ENCODE results near the gene NABP2.
A peak's percentile ranks its signal among the peaks of the same experiment; 100 is the strongest.
"Not testable (repeated sequence)": the region's sequence is repeated elsewhere in the genome, so short reads cannot be mapped to it uniquely, and the experiment has no call there.

The NABP2 gene

DNA sequence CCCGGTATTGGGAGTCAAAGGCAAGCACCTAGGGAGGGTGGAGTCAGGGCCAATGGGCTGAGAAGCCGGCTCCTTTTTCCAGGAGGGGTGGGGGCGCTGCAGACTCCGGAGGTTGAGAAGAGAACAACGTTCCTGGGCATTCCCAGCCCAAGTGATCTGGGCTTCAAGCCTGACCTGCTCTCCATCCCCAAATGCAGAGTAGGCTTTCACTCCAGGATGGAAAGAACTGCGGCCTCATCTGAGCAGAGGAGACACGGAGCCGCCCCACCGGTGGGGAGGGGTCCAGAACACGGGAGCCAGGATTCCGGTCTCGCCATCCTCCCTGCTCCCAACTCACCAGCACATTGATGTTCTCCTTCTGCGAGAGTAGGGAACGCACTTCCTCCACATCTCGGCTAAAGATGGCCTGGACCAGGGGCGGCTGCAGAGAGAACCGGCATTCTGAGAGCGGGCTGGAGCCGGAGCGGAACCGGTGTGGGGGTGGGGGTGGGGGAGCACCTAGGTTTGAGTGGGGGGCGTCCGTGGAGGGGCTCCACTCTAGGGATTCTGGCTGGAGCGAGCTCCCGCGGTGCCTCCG, 33.4 kb downstream of the NABP2 start:
- H3K27ac ChIP-seq, result peak overlapping the region; percentile 44 to 88 (median 87); a peak in 21 of 22 replicates

DNA sequence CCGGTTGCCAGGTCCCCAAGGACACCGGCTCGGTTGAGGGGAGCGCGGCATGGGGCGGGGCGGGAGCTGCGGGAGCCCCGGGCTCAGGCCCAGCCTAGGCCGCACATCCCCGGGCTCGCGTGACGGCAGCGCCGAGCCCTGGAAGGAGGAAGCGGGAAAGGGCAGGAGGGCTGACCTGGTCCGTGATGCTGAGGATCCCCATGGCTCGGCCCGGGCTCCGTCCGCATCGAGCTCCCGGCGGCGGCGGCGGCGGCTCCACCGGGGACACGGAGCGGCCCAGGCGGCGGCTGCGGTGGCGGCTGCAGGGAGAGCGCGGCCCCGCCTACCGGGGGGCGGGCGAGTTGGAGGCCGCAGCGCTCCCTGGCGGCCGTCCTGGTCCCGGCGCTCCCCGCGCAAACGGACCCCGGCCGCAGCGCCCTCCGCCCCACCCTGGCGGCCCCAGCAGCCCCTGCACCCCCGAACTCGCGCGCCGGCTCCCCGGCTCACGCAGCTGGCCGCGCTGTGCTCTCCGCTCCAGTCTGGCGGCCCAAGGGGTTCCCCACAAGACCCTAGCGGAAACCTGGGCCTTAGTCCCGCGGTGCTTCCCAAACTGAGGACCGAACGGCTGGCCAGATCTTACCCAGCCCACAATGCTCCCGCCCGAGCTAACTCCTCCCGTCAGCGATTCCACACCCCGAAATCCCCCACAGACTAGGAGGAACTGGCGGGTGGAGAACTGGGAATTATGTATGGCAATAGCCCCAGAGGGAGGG, 34.1 kb downstream of the NABP2 start, which contains the start of gene ANKRD52:
ANKRD52 (minus strand) TSS at position 317 of the 752 bp plus-strand sequence; CDS start at position 202, 115 bp downstream.
- peak within 1 kb of the TSS; percentile 73 to 95 (median 83) for H3K4me3 ChIP-seq
- peaks cover 18 to 26% (median 24%) of the 10 kb centered on the region in 10 experiments for H3K4me1 ChIP-seq
- no peaks in the 10 kb centered on the region for H3K9me3 ChIP-seq (replicated peaks in 1 of 11)
- TF ChIP-seq Cebpa-rat (IDR thresholded peaks at IDR 0.05), result no peak
- peaks cover 0 to 8% (median 0%) of the 10 kb centered on the region in 11 experiments; a peak in 6 of 22 replicates for H3K27me3 ChIP-seq
- peaks cover 32 to 40% (median 38%) of the 10 kb centered on the region in 11 experiments for H3K36me3 ChIP-seq
- H3K9ac ChIP-seq, result peak within 1 kb of the TSS; percentile 83 to 97 (median 93)
- H4K20me1 ChIP-seq, result peaks cover 0 to 37% (median 22%) of the 10 kb centered on the region in 11 experiments; a peak in 16 of 22 replicates
- H3K4me2 ChIP-seq, result peak within 1 kb of the TSS; percentile 81 to 96 (median 94)
- peak within 1 kb of the TSS; percentile 44 to 88 (median 87); a peak in 21 of 22 replicates for H3K27ac ChIP-seq

More for the DNA sequence above, 33.4 kb downstream of the NABP2 start:
- Histone ChIP-seq H3K36me3 (peaks cover 38 to 47% (median 45%) of the 10 kb centered on the region in 11 experiments), H3K4me3 (peak overlapping the region; percentile 73 to 95 (median 83)), H3K9me3 (replicated peaks in 1 of 11) (no peaks in the 10 kb centered on the region), H3K27me3 (peaks cover 0 to 8% (median 0%) of the 10 kb centered on the region in 11 experiments; a peak in 6 of 22 replicates), H3K4me2 (peak overlapping the region; percentile 81 to 96 (median 94)), H3K4me1 (peaks cover 18 to 26% (median 24%) of the 10 kb centered on the region in 10 experiments), H3K9ac (peak overlapping the region; percentile 83 to 97 (median 93)), H4K20me1 (peaks cover 0 to 43% (median 24%) of the 10 kb centered on the region in 11 experiments; a peak in 16 of 22 replicates)
- no peak for TF ChIP-seq Cebpa-rat (IDR thresholded peaks at IDR 0.05)

DNA sequence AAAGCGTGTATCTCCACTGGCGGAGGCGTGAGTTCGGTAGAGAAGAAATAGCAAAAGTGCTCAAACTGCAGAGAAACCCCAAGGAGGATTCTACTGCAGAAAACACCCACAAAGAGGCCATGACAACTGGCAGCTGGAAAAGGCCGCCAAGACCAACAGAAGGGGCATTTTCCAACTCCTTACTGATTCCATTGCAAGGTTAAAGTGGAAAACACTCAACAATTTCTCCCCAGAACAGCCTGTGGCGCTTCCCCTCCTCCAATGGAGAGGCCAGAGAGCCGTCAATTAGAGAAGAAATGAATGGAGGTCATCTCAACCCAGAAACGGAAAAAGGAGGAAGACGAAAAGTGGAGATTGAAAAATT, 34.7 kb downstream of the NABP2 start:
- Histone ChIP-seq H3K27ac (peak overlapping the region; percentile 44 to 88 (median 87); a peak in 20 of 22 replicates), H3K4me1 (peaks cover 18 to 26% (median 24%) of the 10 kb centered on the region in 10 experiments), H3K4me3 (peak overlapping the region; percentile 73 to 95 (median 83)), H3K36me3 (peaks cover 26 to 35% (median 33%) of the 10 kb centered on the region in 11 experiments), H3K9ac (peak overlapping the region; percentile 83 to 97 (median 93)), H4K20me1 (peaks cover 0 to 31% (median 22%) of the 10 kb centered on the region in 11 experiments; a peak in 16 of 22 replicates), H3K4me2 (peak overlapping the region; percentile 75 to 96 (median 93)), H3K9me3 (replicated peaks in 1 of 11) (no peaks in the 10 kb centered on the region), H3K27me3 (peaks cover 0 to 8% (median 0%) of the 10 kb centered on the region in 11 experiments; a peak in 6 of 22 replicates)
- TF ChIP-seq Cebpa-rat (IDR thresholded peaks at IDR 0.05), result no peak

DNA sequence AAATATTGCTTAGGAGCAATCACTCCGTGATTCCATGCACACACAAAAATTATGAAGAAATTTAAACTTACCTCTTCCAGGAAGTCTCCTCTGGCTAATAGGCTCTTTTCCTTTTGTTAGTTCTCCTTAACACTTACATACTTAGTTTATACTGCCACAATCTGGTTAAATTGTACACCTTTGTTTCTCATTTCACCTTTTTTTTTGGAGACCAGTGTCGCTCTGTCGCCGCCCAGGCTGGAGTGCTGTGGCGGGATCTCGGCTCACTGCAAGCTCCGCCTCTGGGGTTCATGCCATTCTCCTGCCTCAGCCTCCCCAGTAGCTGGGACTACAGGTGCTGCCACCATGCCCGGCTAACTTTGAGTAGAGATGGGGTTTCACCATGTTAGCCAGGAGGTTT, 36.2 kb downstream of the NABP2 start:
- no peak for TF ChIP-seq Cebpa-rat (IDR thresholded peaks at IDR 0.05)
- Histone ChIP-seq H3K36me3 (peaks cover 11 to 19% (median 17%) of the 10 kb centered on the region in 11 experiments), H3K4me2 (no peak overlapping the region), H3K4me3 (no peak overlapping the region), H3K9me3 (replicated peaks in 1 of 11) (no peaks in the 10 kb centered on the region), H4K20me1 (peaks cover 0 to 23% (median 21%) of the 10 kb centered on the region in 11 experiments; a peak in 16 of 22 replicates), H3K27ac (no peak overlapping the region), H3K4me1 (peaks cover 18 to 26% (median 24%) of the 10 kb centered on the region in 10 experiments), H3K27me3 (peaks cover 0 to 8% (median 0%) of the 10 kb centered on the region in 11 experiments; a peak in 6 of 22 replicates), H3K9ac (no peak overlapping the region)

DNA sequence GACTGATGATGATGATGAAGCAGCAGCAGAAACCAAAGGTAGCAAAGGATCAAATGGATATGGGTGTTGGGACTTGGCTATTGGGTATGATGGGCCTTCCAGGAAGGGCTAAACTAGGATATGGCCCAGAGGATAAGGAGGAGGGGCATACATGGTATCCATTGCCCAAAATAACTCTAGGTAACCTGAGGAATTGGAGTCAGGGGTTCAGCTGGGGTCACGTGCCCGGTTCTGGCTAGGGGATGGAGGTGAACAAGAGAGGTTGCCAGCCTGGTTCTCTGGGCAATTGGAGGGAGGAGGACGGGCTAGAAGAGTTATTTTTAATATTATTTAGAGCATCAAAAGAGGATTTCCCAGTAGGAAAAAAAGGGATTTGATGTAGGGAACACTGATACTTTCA, 36.8 kb downstream of the NABP2 start:
- Histone ChIP-seq H3K9ac (no peak overlapping the region), H3K27ac (no peak overlapping the region), H3K4me3 (no peak overlapping the region)

DNA sequence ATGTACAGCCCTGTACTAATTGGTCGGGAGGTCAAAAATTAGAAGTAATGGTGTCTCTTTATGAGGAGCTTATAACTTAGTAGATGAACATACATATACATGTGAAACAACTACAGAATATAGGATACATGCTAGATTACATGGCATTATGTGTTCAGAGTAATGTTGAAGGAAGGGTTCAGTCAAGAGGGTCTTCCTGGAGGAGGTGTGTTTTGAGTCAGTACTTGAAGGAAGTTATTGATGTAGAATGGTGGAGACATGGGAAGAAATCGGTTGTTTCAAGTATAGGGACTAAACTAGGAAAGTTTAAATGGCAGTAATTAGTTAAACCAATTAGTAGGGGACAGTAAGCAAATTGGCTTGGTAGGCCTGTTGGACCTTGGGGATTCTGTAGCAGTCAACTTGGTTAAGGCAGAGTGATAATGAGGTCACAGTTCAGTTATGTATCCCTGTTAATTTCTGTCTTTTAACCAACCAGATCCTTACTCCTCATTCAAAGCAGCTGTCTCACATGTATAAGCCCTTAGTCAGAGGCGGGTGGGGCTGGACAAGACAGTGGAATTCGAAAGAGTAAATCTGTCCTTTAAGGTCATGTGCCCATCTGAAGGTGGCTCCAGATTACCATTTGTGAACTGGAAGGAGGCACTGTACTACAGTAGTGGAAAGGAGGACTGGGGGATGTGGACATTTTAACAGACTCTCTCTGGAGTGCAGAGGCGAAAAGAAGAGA, 37.5 kb downstream of the NABP2 start:
- no peak overlapping the region for H3K9ac ChIP-seq
- H3K4me3 ChIP-seq, result no peak overlapping the region
- no peak for TF ChIP-seq Cebpa-rat (IDR thresholded peaks at IDR 0.05)
- no peak overlapping the region for H3K27ac ChIP-seq
- H3K4me2 ChIP-seq, result no peak overlapping the region
- H4K20me1 ChIP-seq, result peaks cover 0 to 11% (median 9%) of the 10 kb centered on the region in 11 experiments; a peak in 16 of 22 replicates
- peaks cover 0 to 8% (median 0%) of the 10 kb centered on the region in 11 experiments; a peak in 6 of 22 replicates for H3K27me3 ChIP-seq
- H3K9me3 ChIP-seq (replicated peaks in 1 of 11), result no peaks in the 10 kb centered on the region
- peaks cover 17 to 30% (median 25%) of the 10 kb centered on the region in 10 experiments for H3K4me1 ChIP-seq
- H3K36me3 ChIP-seq, result peaks cover 0 to 6% (median 4%) of the 10 kb centered on the region in 11 experiments; a peak in 15 of 22 replicates

More for the DNA sequence above, 36.8 kb downstream of the NABP2 start:
- peaks cover 0 to 8% (median 0%) of the 10 kb centered on the region in 11 experiments; a peak in 6 of 22 replicates for H3K27me3 ChIP-seq
- H3K9me3 ChIP-seq (replicated peaks in 1 of 11), result no peaks in the 10 kb centered on the region
- H3K4me2 ChIP-seq, result no peak overlapping the region
- H3K4me1 ChIP-seq, result peaks cover 18 to 31% (median 27%) of the 10 kb centered on the region in 10 experiments
- peaks cover 5 to 13% (median 12%) of the 10 kb centered on the region in 11 experiments; a peak in 21 of 22 replicates for H3K36me3 ChIP-seq
- no peak for TF ChIP-seq Cebpa-rat (IDR thresholded peaks at IDR 0.05)
- H4K20me1 ChIP-seq, result peaks cover 0 to 18% (median 16%) of the 10 kb centered on the region in 11 experiments; a peak in 16 of 22 replicates

DNA sequence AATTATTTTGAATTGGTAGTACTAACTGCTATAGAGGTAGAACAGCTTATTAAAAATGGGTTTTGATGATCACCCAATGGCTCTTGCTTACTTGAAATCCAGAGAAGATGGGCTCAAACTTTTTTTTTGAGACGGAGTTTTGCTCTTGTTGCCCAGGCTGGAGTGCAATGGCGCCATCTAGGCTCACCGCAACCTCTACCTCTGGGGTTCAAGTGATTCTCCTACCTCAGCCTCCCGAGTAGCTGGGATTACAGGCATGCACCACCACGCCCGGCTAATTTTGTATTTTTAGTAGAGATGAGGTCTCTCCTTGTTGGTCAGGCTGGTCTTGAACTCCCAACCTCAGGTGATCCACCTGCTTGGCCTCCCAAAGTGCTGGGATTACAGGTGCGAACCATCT, 38.8 kb downstream of the NABP2 start:
- H3K9me3 ChIP-seq (replicated peaks in 1 of 11), result not testable (repeated sequence)

DNA sequence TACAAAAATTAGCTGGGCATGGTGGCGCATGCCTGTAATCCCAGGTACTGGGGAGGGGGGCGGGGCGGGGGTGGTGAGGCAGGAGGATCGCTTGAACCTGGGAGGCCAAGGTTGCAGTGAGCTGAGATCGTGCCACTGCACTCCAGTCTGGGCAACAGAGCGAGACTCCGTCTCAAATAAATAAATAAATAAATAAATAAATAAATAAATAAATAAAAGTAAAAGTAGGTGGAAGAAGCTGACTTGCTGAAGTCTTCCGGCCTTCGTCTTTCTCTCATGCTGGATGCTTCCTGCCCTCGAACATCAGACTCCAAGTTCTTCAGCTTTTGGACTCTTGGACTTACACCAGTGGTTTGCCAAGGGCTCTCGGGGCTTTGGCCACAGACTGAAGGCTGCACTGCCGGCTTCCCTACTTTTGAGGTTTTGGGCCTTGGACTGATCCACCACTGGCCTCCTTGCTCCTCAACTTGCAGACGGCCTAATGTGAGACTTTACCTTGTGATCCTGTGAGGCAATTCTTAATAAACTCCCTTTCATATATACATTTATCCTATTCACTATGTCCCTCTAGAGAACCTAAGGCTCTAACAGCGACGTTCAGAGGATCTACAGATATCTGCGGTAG, 42.0 kb downstream of the NABP2 start:
- not testable (repeated sequence) for H3K27me3 ChIP-seq; H3K9me3 ChIP-seq (replicated peaks in 1 of 11)
- Histone ChIP-seq H3K4me3 (peak overlapping the region; percentile 64 to 79 (median 69)), H3K36me3 (peaks cover 16 to 32% (median 25%) of the 10 kb centered on the region in 11 experiments), H3K4me1 (peaks cover 14 to 23% (median 19%) of the 10 kb centered on the region in 10 experiments; a peak in 19 of 20 replicates), H3K27ac (peak overlapping the region in 10 of 11 experiments; percentile 73 to 84 (median 82); a peak in 19 of 22 replicates), H3K9ac (peak overlapping the region; percentile 77 to 88 (median 83)), H3K4me2 (peak overlapping the region; percentile 85 to 98 (median 94)), H4K20me1 (peaks cover 0 to 35% (median 10%) of the 10 kb centered on the region in 11 experiments; a peak in 8 of 22 replicates)

More for the DNA sequence above, 38.8 kb downstream of the NABP2 start:
- H4K20me1 ChIP-seq, H3K4me2 ChIP-seq, H3K4me3 ChIP-seq, H3K36me3 ChIP-seq, H3K27ac ChIP-seq, H3K9ac ChIP-seq, H3K27me3 ChIP-seq: not testable (repeated sequence)
- H3K4me1 ChIP-seq, result peaks cover 16 to 27% (median 23%) of the 10 kb centered on the region in 10 experiments

Measured in BLaER1 treated with 17β-estradiol and CSF1 and Interleukin-3, amounts not matched to agents 10 nM and 100 nM (cell line).